Measurements from ENCODE around the gene BTBD19. TPM values are rescaled to one million over a fixed set of nuclear protein-coding genes. Genes with fewer than 3 reads are reported as not detected.

BTBD19 gene
- total RNA-seq, 1 experiment from 2014 or later, result 0.29 TPM

GRCh38 chr1:44855742-44856141 is 47.4 kb downstream of the BTBD19 start:
- DNase-seq (ENCODE audit: low read depth), result no peak

GRCh38 chr1:44857446-44857845 is 49.1 kb downstream of the BTBD19 start:
- no peak for DNase-seq (ENCODE audit: low read depth)

DNA sequence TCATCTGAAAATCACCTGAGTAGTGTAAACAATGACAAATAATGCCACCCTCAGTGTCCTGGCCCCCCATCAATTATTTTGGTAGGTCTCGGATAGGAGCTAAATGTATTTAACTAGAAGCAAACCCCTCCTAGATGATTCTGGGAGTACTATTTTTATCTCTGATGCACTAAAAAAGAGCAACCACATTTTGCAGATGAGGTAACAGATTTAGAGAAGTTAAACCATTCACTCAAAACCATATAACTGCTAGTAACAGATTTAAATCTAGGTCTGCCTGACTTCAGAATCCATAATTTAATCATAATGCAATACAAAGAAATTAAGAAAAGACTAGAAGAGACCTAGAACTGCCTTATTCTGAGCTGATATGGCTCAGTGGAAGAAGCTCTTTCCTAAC is 52.0 kb downstream of the BTBD19 start:
- no peak for DNase-seq (ENCODE audit: low read depth)

DNA sequence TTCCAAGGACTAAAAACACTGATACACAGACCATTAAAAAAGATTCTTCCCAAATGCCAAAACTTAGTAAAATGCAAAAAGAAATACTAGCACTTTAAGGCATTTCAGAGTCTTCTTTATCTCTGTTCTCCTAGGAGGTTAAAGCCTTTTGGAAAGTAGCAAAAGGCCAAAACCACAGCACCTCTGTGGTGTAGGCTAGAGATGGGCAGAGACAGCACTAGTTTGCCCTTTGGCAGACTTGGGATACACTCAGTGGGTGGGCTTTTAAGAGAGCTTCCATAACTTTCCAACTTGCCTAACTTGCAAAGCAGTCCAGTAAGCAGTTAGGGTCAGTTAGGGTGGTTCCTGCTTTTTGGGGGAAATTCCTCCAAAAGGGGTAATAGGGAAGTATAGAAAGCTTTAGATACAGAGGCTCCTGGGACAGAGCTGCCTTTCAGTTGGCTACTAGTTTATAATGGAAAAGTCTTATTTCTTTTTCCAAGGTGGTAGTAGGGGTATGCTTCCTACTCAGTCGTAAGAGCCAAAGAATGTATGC is 52.6 kb downstream of the BTBD19 start:
- no peak for DNase-seq (ENCODE audit: low read depth)

- DNase-seq (ENCODE audit: low read depth), result no peak
These were observed 54.6 kb downstream of the BTBD19 start for GRCh38 chr1:44862829-44863401.

Other genes with a start within 250 kb of the BTBD19 start
- gene TMEM53, start 134.0 kb upstream of the BTBD19 start, total RNA-seq (2014; rRNA removed; shearing (Covaris generic)), result 5.5 and 8.2 TPM in 2 replicates
- not detected in 2 replicates for gene ARMH1, start 133.8 kb upstream of the BTBD19 start, total RNA-seq (2014; rRNA removed; shearing (Covaris generic))
- not detected in 2 replicates for gene RNU5D-1, start 77.4 kb upstream of the BTBD19 start, total RNA-seq (2014; rRNA removed; shearing (Covaris generic))
- gene KIF2C, start 68.7 kb upstream of the BTBD19 start, total RNA-seq (2014; rRNA removed; shearing (Covaris generic)), result 110 and 117 TPM in 2 replicates
- gene RPS8, start 33.0 kb upstream of the BTBD19 start, total RNA-seq (2014; rRNA removed; shearing (Covaris generic)), result 2,762 and 2,795 TPM in 2 replicates
- not detected in 2 replicates for gene BEST4, start 20.4 kb upstream of the BTBD19 start, total RNA-seq (2014; rRNA removed; shearing (Covaris generic))
- gene PLK3, start 8.1 kb upstream of the BTBD19 start, total RNA-seq (2014; rRNA removed; shearing (Covaris generic)), result 6.6 and 8.5 TPM in 2 replicates
- not detected in 2 replicates for gene DYNLT4, start 1.2 kb upstream of the BTBD19 start, total RNA-seq (2014; rRNA removed; shearing (Covaris generic))
- gene PTCH2, start 34.7 kb downstream of the BTBD19 start, total RNA-seq (2014; rRNA removed; shearing (Covaris generic)), result 0.11 TPM in 1 of 2 replicates, not detected in the other
- gene EIF2B3, start 178.1 kb downstream of the BTBD19 start, total RNA-seq (2014; rRNA removed; shearing (Covaris generic)), result 60.8 and 70.5 TPM in 2 replicates
- gene HECTD3, start 202.8 kb downstream of the BTBD19 start, total RNA-seq (2014; rRNA removed; shearing (Covaris generic)), result 14.0 and 17.1 TPM in 2 replicates
- gene UROD, start 203.7 kb downstream of the BTBD19 start, total RNA-seq (2014; rRNA removed; shearing (Covaris generic)), result 90.6 and 118 TPM in 2 replicates